Superior temporal gyrus (tissue), 1 donor: ENCODE results near the gene CYYR1.

Experiments used
- DNase-seq: peaks from one replicate; pipeline ENCODE4 v3.0.0-alpha.2; 2016; ENCODE audit errors: extremely low spot score

The CYYR1 gene

DNA sequence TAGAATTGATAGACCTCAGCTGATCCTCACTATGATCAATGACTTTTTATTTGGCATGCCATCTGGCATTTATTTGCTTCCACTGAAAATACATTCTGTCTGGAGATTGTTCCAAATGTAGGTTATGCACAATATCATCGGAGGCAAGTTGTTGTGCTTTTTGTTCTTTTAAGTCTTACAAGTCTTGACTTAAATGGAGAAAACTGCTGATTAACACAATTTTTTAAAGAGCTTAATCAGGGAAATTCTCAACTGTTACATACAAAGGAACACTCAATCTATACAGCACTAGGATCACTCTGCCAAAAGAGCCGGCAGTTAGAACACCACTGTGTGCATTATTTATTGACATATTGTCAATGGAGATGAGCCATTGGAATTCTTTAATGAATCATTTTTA lies 19.2 kb downstream of the CYYR1 start:
- DNase-seq, result no peak

DNA sequence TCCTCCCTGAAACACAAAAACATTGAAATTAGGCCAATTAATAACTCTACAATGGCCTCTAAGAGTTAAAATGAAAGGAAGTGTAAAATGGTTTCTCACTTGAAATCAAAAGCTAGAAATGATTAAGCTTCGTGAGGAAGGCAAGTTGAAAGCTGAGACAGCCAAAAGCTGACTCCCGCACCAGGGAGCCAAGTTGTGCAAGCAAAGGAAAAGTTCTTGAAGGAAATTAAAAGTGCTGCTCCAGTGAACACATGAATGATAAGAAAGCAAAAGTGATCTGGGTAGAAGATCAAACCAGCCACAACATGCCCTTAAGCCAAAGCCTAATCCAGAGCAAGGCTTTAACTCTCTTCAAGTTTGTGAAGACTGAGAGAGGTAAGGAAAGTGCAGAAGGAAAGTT lies 22.8 kb downstream of the CYYR1 start:
- DNase-seq, result no peak

DNA sequence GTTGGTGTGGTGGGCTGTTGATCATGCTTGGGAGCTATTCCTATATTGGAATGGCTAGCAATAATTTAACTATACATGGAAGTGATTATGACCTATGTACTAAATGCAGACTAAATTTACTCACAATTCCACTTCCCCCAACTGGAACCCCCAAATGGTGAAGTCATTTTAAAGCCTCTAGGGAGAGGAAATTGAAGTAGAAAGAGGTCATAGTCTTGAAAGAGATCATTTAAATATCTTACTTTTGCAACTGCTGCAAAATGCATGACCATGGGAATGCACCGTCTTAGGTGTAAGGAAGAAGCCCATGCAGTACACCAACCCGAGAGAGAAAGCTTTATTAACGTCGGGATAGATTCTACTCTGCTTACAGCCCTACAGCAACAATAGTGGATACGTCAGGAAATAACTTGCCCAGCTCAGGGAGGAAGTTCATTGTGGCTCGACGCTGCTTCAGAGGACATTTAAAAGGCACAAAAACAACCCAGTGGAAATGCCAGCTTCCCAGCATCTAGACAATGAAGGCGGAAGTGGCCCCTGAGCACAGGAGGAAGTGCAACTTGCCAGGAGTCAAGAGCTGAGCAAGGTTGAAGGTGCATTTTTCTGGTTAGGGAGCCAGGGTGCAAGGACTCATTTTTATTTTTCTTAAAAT lies 26.5 kb downstream of the CYYR1 start:
- no peak for DNase-seq

DNA sequence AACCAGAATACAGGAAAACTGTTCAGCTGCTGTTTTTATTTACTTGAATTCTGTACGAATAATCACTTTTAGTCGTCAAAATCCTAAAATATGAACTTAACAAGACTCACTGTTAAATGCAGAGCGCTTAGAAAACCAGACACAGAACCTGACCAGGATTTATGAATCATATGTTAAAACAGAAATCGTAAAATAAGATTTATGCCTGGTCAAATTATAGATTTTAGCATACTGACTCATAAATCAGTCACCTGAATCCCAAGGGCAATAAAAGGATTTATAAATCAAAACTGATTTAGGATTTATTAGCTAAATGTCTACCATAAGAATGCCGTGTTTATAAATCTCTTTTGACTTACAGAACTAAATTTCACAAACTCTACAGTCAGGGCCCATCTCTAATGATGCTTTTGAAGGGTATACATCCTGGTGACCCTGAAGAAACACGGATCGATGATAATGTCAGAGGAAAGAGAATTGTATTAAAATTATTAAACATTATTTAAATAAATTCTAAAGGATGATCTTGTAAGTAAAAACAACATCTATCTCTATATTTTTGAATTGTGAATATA lies 28.8 kb downstream of the CYYR1 start:
- DNase-seq, result no peak

DNA sequence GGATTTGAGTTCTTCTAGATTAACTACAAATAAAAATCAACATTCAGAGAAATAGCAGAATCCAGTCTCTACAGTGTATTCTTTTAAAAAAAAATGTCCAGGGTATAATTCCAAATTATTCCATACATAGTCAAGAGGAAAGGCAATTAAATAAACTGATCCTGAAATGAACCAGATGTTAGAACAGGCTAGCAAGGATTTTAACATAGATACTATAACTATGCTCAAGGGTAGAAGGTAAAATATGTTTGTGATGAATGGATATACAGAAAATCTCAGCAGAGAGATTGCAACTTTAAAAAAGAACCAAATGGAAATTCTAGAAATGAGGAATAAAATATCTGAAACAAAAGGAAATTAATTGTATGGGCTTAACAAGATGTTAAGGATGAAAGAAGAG lies 32.4 kb downstream of the CYYR1 start:
- DNase-seq, result no peak

DNA sequence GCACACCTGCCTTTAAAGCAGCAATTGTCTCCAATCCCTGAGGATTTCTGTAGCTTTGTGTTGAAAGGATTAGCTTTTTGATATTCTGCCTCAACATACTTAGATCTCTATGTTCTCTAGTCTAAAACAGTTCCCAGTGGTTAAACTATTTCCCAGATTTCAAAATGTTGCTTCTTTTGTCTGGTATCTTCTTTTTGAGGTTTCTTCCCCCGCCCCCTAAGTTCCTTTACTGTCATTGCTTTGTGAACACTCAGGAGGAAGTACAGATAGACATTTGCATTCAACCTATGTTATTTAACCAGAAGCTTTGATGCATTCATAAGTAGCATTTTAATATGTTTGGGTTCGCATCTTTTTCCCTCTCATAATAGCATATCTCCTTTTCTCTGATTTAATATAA lies 33.5 kb downstream of the CYYR1 start:
- no peak for DNase-seq

DNA sequence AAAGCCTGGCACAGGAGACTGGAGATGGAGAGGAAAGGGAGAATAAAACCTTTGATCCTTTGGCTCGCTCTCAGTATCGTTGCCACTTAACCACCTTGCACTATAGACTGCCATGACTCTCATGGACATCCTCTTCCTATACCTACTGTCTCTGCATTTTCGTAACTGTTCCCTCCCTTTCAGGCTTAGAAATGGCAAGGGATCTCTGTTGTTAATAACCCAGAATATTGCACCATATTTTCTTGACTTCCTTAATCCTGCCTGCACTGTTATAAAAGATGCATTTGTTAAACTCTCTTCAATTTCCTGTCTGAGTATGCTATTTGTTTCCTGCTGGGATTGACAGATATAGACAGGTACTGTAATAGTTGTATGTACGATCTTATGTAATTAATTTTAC lies 38.6 kb downstream of the CYYR1 start:
- no peak for DNase-seq

DNA sequence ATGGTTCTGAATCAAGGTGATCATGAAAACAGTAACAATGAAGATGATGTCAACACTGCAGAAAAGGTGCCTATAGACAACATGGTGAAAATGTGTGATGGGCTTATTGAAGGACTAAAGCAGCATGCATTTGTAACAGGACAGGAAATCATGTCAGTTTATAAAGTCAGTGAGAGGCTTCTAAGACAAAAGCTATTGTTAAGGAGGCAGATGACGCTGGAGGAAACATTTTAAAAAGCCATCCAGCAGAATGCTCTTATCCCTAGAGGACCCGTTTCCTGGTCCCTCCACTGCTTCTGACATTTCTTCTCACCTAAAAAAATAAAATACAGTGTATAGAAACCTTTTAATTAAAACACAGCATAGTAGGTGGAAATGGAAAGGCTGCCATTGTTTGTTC lies 40.9 kb downstream of the CYYR1 start:
- DNase-seq, result no peak

DNA sequence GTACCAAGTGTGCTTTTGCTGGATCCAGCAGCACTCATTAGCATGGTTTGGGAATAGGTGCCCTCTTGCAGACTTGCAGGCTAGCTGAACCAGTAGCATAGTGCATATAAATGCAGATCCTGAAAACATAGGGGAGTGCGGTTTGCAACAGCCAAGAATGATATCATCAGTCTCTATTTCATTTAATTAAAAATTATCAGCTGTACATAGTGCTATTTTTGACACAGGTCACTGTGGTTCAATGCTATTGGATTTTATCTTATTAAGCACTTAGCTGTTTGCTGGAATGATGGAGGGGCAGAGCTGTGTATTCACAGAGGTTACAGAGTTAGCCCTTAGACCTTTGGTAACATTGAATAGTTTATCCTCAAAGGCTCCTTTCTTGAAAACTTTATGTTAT lies 43.6 kb downstream of the CYYR1 start:
- DNase-seq, result no peak

DNA sequence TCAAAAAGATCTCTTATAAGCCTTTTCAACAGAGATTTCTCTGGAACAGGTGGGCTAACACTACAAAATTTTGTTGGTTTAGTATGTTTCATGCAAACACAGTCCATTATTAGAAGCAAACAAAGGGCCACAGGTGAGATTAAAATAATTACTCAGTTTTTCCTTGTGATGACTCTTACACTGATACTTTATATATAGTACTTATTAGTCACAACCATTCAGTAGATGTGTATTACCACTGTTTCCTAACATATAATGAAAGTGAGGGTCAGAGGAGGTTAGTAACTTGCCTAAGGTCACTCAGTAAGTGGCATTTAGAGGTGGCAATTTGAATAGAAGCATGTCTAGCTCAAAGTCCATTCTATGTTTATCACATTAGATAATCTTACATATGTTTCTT lies 44.2 kb downstream of the CYYR1 start:
- no peak for DNase-seq

DNA sequence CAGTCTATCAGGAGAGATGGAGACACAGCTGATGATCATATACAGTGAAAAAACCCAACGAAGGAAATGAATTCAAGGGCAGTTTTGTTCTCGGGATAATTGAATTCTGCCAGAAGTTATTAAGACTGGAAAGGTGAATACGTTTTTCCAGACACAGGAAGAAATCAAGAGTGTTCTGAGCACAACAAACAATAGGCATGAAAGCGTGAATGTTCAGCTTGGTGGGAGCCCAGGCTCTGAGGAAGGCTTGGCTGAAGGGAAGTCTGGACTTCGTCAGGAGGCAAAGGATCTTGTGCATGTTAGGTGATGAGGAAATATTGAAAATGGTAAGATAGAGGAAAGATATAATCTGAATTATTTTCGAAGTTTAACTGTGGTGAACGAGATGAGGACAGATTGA lies 50.4 kb downstream of the CYYR1 start:
- DNase-seq, result no peak

DNA sequence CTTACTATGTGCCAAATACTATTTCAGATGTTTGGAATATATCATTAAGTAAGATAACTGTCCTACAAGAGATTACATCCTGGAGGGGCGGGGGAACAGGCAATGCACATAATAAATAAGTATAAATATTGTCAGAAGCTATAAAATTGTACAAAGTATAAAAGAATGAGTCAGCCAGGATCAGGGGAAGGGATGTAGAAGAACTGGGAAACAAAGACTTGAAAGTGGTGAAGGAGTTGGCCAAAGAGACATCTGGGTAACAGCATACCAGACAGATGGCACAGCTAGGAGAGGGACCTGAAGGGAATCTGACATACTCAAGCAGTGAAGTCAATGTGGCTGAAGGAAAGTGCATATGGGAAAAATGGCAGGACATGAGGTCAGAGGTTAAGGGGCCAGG lies 53.9 kb downstream of the CYYR1 start:
- DNase-seq, result no peak

DNA sequence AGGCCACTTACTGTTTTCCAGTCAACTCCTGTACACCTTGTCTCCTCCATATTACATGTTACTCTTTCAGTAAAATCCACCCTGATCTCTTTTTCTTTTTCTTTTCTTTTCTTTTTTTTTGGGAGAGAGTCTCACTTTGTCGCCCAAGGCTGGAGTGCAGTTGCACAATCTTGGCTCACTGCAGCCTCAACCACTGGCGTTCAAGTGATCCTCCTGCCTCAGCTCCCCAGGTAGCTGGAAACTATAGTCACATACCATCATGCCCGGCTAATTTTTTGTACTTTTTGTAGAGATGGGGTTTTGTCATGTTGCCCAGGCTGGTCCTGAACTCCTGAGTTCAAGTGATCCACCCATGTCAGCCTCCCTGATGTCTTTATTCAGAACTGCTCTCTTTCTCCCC lies 57.8 kb downstream of the CYYR1 start:
- DNase-seq, result no peak

DNA sequence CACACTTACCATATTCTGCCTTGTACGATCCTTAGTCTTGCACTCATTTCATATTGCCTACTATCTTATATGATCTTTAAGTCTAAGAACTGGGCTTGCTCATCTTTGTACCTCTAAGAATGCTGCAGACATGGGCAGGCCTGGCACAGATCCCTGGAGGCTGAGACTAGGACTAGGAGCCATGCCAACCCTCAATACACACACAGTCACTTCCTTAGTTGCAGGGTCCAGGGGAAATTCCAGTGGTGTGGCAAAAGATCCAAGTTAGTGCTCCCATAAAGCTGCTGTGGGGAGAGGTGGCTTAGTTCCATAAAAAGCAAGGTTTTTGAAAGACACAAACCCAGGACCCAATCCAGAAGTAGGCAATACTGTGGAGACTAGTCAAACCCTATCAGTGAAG lies 59.9 kb downstream of the CYYR1 start:
- DNase-seq, result no peak

DNA sequence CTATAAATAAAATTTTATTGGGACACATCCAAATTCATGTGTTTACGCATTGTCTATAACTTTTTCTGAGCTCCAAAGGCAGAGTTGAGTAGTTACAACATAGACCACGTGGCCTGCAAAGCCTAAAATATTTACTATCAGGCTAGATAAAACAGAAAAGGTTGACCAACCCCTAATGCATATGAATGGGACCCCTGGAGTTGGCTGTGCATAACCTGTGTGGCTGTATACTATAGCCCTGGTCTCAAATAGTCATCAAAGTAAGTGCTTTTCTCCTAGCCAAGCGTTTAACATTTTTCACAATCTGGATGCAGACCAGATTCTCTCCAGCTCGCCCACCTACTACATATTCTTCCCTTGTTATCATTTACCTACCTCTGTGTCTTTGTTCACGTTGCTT lies 60.4 kb downstream of the CYYR1 start:
- no peak for DNase-seq

DNA sequence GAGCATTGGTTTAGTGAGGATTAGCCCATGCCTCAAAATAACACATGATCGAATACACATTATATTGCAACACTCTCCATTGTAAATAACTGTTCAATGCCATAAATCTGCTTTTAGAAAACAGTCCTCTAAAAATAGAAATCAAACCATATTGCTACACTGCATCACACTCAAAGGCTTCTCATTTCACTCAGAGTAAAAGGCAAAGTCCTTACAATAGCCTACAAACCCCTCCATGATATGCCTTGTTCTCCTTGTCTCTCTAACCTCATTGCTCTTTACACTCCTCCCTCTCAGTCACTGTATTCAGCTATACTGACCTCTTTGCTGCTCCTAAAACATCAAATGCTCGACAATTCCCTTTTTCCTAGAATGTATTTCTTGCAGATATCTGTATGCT lies 64.2 kb downstream of the CYYR1 start:
- DNase-seq, result no peak

DNA sequence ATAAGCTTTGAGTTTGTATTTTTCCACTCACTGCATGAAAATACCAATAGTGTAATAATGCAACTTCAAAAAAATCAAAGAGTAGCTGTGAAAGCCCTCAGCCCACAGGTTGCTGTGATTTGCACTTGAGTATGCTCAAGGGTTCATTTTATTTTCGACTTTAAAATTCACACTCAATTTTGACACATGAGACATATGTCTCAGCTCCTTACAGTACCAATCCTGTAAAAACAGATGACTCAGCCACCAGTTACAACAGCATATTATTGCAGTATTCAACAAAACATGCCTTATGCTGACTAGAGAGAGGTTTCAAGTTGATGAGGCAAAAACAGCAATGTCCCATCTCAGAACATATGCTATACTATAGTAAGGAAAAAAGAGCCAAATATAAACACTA lies 66.1 kb downstream of the CYYR1 start:
- DNase-seq, result peak; percentile 62

DNA sequence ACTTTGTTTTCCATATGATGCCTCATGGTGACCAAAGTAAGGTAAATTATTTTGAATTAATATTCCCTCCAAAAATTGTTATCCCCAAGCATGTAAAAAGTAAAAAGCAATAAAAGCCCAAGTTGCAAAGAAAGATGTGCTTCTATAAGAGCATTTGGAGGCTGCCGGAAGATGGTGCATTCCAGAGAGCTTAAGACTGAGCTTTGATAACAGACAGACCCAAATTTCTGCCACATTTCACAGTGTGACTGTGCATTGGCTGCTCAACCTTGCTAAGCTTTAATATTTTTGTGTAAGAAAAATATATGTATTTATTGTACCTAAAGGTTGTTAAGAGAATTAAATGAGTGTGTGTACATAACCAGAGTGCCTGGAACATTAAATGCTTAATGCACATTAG lies 67.9 kb downstream of the CYYR1 start:
- no peak for DNase-seq

DNA sequence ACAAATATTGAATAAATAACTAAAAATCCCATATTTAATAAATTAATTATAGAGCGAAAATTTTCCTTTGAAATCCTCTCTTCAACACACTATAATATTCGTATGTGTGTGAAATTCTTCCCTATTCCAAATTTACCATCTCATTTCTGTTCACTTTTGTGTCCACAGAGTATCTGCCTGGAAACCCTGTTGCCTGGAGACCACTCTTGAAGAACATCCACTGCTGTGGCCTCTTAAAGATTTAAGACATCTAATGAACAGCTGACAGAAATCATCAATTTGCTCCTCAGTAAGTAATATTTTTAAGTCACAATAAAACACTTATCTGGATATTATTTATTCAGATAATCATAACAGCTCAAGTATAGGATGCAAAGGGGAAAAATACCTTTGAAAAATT lies 69.7 kb downstream of the CYYR1 start:
- no peak for DNase-seq

DNA sequence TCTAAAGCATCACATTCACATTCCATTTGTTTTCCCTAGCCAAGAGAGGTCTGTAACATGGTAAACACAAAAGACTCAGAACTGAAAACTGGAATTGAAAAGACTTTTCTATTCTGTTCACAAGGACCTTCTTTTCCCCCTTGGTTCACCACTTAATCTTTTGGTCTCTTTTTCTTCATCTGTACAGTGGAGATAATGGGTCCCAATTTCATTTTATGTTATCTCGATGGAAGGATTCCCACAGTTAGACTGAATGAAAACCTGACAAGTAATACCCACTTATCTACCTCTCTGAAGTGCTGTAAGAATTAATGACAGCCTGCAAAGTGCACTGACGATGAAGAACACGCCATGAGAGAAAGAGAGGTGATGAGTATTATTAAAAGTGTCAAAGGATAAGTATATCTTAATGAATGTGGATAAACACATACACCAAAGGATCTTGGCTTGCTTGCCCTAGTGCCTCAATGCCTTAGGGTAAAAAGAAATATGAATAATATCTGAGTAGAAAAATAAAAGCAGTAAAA lies 71.5 kb downstream of the CYYR1 start:
- no peak for DNase-seq

DNA sequence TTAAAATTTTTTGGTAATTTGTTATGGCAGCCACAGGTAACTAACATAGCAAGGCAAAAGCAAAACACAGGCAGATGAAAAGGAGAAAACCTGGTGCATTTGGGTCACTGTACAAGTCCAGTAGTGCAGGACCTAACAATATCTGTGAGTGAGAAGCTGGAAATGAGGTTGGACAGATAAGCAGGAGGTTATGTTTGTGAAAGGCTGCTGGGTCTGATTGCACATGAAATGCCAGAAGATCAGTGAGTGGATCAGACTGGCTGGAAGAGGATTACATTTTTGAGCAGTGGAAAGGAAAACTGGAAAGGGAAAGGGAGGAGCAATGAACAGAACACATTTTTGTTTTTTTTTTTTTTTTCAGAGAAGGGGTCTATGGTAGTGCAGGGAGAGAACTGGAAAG lies 73.6 kb downstream of the CYYR1 start:
- DNase-seq, result no peak

DNA sequence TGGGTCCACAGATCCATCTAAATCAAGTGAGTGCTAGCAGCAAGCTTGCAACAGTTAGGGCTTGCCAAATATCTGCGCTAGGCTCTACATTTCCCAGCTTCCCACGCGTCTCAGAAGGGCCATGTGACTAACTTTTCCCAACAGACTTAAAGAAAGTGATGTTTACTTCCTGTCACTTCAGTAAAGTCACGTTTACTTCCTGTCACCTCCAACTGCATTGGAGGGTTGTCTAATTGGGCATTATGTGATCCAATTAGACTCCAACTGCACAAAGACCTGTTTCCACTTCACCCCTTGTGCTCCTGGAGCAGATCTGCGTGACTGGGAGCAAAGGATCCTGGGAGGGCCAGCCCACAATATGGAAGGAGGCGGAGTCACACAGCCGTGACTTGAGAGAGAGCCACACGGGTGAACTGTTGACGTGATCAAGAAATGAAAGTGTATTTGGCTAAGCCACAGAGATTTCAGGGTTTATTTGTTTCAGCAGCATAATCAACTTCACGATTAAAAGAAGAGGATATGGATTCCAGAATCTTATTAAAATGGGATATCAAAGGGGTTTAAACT lies 77.7 kb downstream of the CYYR1 start:
- DNase-seq, result no peak

DNA sequence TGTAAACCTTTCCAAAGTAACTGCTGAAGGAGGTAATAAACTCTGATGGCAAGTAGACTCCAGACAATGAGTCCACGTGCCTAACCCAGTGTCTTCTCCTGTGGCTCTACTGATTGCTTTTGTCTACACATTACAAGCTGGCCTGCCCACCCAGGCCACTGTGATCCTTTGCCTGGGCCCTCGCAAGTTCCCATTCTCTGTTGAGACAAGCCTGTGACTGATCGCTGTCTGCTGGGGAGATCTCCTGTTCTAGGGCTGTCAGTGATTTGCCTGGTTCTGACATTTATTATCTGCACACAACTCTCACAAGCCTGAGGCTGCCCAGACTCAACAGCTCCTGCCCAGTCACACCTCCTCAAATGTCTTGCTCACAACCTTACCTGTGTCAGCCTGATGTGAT lies 81.4 kb downstream of the CYYR1 start:
- no peak for DNase-seq

DNA sequence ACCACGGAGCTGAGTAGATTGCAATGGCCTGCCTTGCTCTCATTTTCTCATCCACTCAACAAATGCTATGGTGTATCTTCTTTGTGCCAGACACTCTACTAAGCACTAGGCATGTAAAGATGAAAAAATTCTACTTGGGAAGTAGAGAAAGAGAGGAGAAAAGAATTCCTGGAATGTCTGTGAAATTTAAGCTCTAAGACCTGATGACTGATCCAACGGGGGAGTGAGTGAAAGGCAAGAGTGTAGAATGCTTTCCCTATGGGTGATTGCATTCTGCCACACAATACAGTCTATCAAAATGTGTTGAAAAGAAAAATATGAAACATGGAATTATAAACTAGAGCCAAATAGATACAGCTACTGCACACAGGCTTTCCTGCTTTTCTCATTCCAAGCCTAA lies 82.3 kb downstream of the CYYR1 start:
- no peak for DNase-seq
